ENCODE results near the gene OTUB2. TPM values are rescaled to one million over a fixed set of nuclear protein-coding genes. Genes with fewer than 3 reads are reported as not detected.

OTUB2 gene
- total RNA-seq, 1 donor, result 2.8 TPM

DNA sequence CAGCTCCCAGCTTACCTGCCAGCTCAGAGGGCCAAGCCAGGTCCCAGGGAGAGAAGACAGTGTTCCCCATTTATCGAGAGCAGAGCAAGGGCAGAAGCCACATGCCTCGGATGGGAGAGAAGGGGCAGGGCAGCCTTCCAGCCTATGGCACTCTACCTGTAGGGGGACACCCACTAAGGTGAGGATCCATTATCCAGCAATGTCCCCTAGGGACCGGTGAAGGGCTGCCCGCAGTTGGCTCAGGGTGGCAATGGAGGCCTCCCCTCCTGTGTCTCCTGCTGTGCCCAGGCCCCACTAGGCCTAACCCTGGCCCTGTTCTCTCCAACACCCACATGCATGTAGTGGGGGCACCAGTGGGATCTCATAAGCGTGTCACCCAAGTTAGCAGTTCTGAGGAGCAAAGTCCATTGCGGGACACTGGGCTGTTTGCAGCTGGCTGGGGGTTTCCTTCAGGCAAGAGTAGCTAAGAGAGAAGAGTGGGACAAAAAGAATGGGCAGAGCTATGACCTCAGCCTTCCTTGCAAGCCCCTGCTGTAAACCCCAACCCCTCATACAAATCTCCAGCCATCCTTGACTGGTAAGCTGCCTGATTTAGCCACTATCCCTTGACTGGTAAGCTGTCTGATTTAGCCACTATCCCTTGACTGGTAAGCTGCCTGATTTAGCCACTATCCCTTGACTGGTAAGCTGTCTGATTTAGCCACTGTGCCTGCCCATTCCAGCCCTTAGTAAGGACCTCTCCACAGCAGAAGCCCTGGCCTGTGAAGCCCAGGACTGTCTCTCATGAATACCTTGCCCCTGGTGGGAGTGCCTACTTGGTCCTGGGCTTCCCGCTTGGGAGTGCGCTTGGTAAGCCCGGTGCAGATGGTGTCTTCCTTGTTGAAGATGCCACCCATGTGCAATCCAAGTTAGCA lies 44.6 kb upstream of the OTUB2 start:
- H3K4me3 ChIP-seq (ENCODE audit: low read depth, low read length), result no peak overlapping the region

DNA sequence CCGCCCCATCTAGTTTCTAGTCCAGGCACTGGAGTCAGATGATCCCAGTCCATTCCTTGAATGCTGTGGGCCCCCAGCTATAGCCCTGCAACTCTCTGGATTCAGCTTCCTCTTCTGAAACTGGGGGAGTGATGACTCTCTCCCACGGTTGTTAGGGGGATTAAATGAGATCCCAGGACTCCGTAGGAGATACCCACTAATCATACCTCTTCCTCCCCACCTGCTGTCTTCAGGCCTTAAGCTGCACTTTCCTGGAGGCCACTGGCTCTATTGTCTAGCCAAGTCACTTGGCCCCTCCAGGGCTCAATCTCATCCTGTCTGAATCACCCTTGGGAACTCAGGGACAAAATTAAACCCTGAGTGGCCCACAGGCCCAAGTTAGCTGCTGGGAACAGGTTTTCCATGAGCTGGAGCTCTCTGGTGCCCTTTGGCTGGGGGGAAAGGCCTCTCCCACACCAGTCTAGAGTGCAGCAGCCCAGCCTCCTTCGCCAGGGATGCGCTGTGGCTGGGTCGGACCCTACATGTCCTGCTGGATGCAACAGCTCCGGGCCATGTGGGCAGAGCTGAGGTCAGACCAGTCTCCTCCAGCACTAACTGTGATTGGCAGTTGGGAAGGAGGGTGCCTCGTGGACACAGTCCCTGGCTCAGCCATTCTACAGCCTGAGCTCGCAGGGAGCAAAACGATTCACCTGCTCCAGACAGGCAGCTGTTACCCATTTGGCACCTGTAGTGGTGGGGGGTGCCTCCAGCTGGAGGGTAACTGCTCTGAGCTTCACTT lies 43.7 kb upstream of the OTUB2 start:
- no peak overlapping the region for H3K4me3 ChIP-seq (ENCODE audit: low read depth, low read length)
- TF ChIP-seq CTCF (IDR thresholded peaks at IDR 0.05; ENCODE audit: insufficient read depth, low read length), result no peak
- DNase-seq (ENCODE audit: low read depth), result no peak

More for the DNA sequence above, 44.6 kb upstream of the OTUB2 start:
- no peak for DNase-seq (ENCODE audit: low read depth)
- no peak for TF ChIP-seq CTCF (IDR thresholded peaks at IDR 0.05; ENCODE audit: insufficient read depth, low read length)

DNA sequence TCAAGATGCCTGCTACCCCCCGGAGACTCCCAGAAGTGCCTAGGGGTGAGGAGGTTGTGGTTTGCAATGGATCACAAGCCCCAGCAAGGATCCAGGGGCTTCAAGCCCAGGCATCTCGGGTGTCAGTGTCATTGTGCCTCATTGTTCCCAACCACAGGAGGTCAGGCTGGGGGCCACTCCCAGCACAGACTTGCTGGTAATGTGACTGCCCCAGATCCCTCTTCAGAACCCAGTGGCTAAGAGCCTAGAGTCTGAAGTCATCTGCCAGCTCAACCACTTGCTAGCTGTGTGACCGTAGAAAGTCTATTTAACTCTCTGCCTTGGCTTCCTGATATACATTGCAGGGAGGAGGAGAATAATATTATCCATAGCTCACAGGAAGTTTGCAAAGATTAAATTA lies 42.1 kb upstream of the OTUB2 start:
- H3K4me3 ChIP-seq (ENCODE audit: low read depth, low read length), result no peak overlapping the region
- peak; percentile 16 for DNase-seq (ENCODE audit: low read depth)
- TF ChIP-seq CTCF (IDR thresholded peaks at IDR 0.05; ENCODE audit: insufficient read depth, low read length), result no peak

- peak; percentile 69 for DNase-seq (ENCODE audit: low read depth)
- TF ChIP-seq CTCF (IDR thresholded peaks at IDR 0.05; ENCODE audit: insufficient read depth, low read length), result peak; percentile 54
- no peak overlapping the region for H3K4me3 ChIP-seq (ENCODE audit: low read depth, low read length)
Observed at GRCh38 chr14:93984987-93985410, 41.1 kb upstream of the OTUB2 start.

DNA sequence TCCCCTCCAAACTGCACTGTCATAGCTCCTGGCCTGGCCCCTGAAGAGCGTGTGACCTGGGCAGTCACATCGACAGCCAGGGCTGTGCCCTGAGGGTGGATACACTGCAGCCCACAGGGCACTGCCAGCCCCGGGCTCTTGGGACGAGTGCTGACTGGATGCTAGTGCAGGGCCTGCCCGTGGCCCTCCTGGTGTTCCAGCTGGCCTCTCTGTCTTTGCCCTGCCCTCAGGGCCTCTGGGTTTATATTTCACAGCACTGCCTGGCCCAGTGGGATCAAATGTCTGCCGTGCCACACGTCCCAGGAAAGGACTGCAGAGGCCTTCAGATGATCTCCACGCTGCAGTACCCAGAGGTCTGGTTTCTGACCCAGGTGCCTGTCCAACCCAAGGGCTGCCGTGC lies 39.2 kb upstream of the OTUB2 start:
- no peak for TF ChIP-seq CTCF (IDR thresholded peaks at IDR 0.05; ENCODE audit: insufficient read depth, low read length)
- no peak for DNase-seq (ENCODE audit: low read depth)
- H3K4me3 ChIP-seq (ENCODE audit: low read depth, low read length), result no peak overlapping the region

- DNase-seq (ENCODE audit: low read depth), result no peak
- no peak overlapping the region for H3K4me3 ChIP-seq (ENCODE audit: low read depth, low read length)
- TF ChIP-seq CTCF (IDR thresholded peaks at IDR 0.05; ENCODE audit: insufficient read depth, low read length), result no peak
Observed at GRCh38 chr14:93987376-93987775, 38.8 kb upstream of the OTUB2 start.

Measured in fibroblast of the aortic adventitia (primary cell).